T-cell (primary cell): ENCODE results near the gene DEPDC1B. TPM values are rescaled to one million over a fixed set of nuclear protein-coding genes. Genes with fewer than 3 reads are reported as not detected.

Experiments
- ATAC-seq, 4 experiments: fragments of 200-7000 bp in 3 of 4; fragments of 150-1000 bp in 1 of 4; cut with Tn5 transposase; replicated peaks in 1 of 4; 1 replicate in 3 of 4; 2 replicates in 1 of 4; pipeline ENCODE4 v1.10.0; 2021; ENCODE audit warnings: moderate library complexity in 3 of 4, mild to moderate bottlenecking in 2 of 4, moderate number of reproducible peaks in 1 of 4
- CTCF ChIA-PET, 2 donors: fragments of 300-600 bp; sonication (Branson Sonifier 250); formaldehyde crosslinking; loops; one replicate each; lab custom pipeline; 2022; ENCODE audit warnings: antibody characterized with exemption in 2 of 2; lab: Charles Lee
- POLR2A ChIA-PET, 2 donors: fragments of 300-600 bp; sonication (Branson Sonifier 250); formaldehyde crosslinking; loops; one replicate each; lab custom pipeline; 2022; ENCODE audit warnings: antibody characterized with exemption in 2 of 2; lab: Charles Lee
- DNase-seq, 35 experiments: peaks; one replicate each; pipeline versions ENCODE4 v3.0.0 to v3.0.0-alpha.2; 2013 to 2023
- H3K27ac ChIP-seq: one replicate; pipeline ENCODE4 v1.5.1; 2013; ENCODE audit warnings: low read length
- H3K27me3 ChIP-seq, 2 experiments: replicated peaks in 1 of 2; 1 replicate in 1 of 2; 2 replicates in 1 of 2; pipeline versions ENCODE4 v1.6.1 to v1.7.0; 2013; ENCODE audit warnings: low read length in 1 of 2, mixed read lengths in 1 of 2; ENCODE audit not compliant: control insufficient read depth in 2 of 2, insufficient read depth in 2 of 2; ENCODE audit errors: extremely low read depth in 1 of 2
- H3K36me3 ChIP-seq, 2 donors: 1 replicate in 1 of 2; 2 replicates in 1 of 2; pipeline versions ENCODE4 v1.6.1 to v1.7.0; 2013; ENCODE audit warnings: low read length in 1 of 2; ENCODE audit not compliant: control insufficient read depth in 2 of 2, insufficient read depth in 1 of 2; ENCODE audit errors: extremely low read depth in 1 of 2
- H3K4me1 ChIP-seq, 2 experiments: 1 replicate in 1 of 2; 2 replicates in 1 of 2; pipeline versions ENCODE4 v1.6.1 to v1.7.0; 2013; ENCODE audit warnings: low read length in 2 of 2, mixed read lengths in 1 of 2; ENCODE audit not compliant: insufficient read depth in 2 of 2, control insufficient read depth in 1 of 2; ENCODE audit errors: extremely low read depth in 1 of 2
- H3K4me3 ChIP-seq, 2 donors: 1 replicate in 1 of 2; 2 replicates in 1 of 2; pipeline versions ENCODE4 v1.5.1 to v1.7.0; 2013; ENCODE audit warnings: mild to moderate bottlenecking in 2 of 2, low read length in 1 of 2, moderate library complexity in 1 of 2; ENCODE audit not compliant: control insufficient read depth in 1 of 2; ENCODE audit errors: extremely low read depth in 1 of 2
- H3K9me3 ChIP-seq: 2 replicates; pipeline ENCODE4 v1.7.0; 2013
- H3K27ac Mint-ChIP-seq, 2 donors: one replicate each; pipeline ENCODE4 v1.8.0; 2020 to 2021; ENCODE audit warnings: mild to moderate bottlenecking in 2 of 2, mixed read lengths in 2 of 2
- H3K27me3 Mint-ChIP-seq, 2 donors: one replicate each; pipeline ENCODE4 v1.8.0; 2021 to 2022; ENCODE audit warnings: mixed read lengths in 2 of 2
- H3K36me3 Mint-ChIP-seq: one replicate; pipeline ENCODE4 v1.8.0; 2021; ENCODE audit warnings: mixed read lengths
- H3K4me1 Mint-ChIP-seq, 3 donors: one replicate each; pipeline ENCODE4 v1.8.0; 2020 to 2022; ENCODE audit warnings: mixed read lengths in 3 of 3, mild to moderate bottlenecking in 1 of 3
- H3K4me3 Mint-ChIP-seq, 3 donors: one replicate each; pipeline ENCODE4 v1.8.0; 2020 to 2022; ENCODE audit warnings: mild to moderate bottlenecking in 3 of 3, mixed read lengths in 3 of 3, moderate library complexity in 3 of 3
- H3K9me3 Mint-ChIP-seq, 3 donors: one replicate each; pipeline ENCODE4 v1.8.0; 2020 to 2022; ENCODE audit warnings: mixed read lengths in 3 of 3
- WGBS: methylation state at CpG from one replicate; pipeline ENCODE4 v1.1.5; 2013; ENCODE audit warnings: missing lambda C conversion rate; ENCODE audit not compliant: insufficient coverage; 5-methylcytosine and 5-hydroxymethylcytosine counted together
- total RNA-seq, 35 experiments: library from RNA in 6 of 35; stranded (reverse) in 6 of 35; fragments of 120-200 nt in 1 of 35; gene quantifications; one replicate each; pipeline versions ENCODE4 v1.2.1 to v1.2.4 and lab custom pipeline; 2013 to 2026

The DEPDC1B gene
- total RNA-seq, 5 donors from 2014 or later (not counting 1 experiment from before 2014, with no cell fraction given): 0.44 to 0.98 (median 0.64) TPM

DNA sequence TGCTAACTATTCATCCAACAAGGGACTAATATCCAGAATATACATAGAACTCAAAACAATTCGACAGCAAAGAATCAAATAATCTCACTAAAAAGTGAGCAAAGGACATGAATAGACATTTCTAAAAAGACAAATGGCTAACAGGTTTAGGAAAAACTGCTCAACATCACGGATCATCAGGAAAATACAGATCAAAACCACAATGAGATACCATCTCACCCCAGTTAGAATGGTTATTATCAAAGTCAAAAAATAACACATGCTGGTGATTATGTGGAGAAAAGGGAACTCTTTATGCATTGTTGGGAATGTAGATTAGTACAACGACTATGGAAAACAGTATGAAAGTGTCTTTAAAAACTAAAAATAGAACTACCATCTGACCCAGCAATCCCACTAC lies 150.1 kb downstream of the DEPDC1B start:
- H3K4me1 ChIP-seq: no peaks in the 10 kb centered on the region
- H3K27ac ChIP-seq: no peak overlapping the region
- H3K36me3 ChIP-seq: no peaks in the 10 kb centered on the region
- H3K27me3 Mint-ChIP-seq: peaks cover 2 to 4% of the 10 kb centered on the region in 2 donors
- 60% methylated on average over 1 of the region's 3 CpGs for WGBS
- H3K9me3 Mint-ChIP-seq: peaks cover 0 to under 1% (median 0%) of the 10 kb centered on the region in 3 donors
- H3K27ac Mint-ChIP-seq: no peak overlapping the region
- DNase-seq: no peak
- no peaks in the 10 kb centered on the region for H3K4me1 Mint-ChIP-seq
- no peaks in the 10 kb centered on the region for H3K36me3 Mint-ChIP-seq
- H3K4me3 Mint-ChIP-seq: no peak overlapping the region
- no peaks in the 10 kb centered on the region for H3K27me3 ChIP-seq
- ChIA-PET POLR2A (no interaction called here), CTCF (no interaction called here)
- H3K9me3 ChIP-seq: no peaks in the 10 kb centered on the region
- ATAC-seq: no peak
- no peak overlapping the region for H3K4me3 ChIP-seq

Other genes starting within 250 kb of the DEPDC1B start
- gene ELOVL7, start 144.1 kb upstream of the DEPDC1B start, total RNA-seq: under 1 TPM; 0.13 to 0.70 (median 0.29) TPM
- 10 to 100 TPM in 1 of 5 donors, 1 to 10 TPM in 4; 6.8 to 10.1 (median 7.3) TPM for gene ERCC8, start 244.9 kb upstream of the DEPDC1B start, total RNA-seq
- 10 to 100 TPM; 10.8 to 18.4 (median 18.0) TPM for gene NDUFAF2, start 245.0 kb upstream of the DEPDC1B start, total RNA-seq